Measurements from ENCODE around the gene FBXL15. TPM values are rescaled to one million over a fixed set of nuclear protein-coding genes. Genes with fewer than 3 reads are reported as not detected.

Gene FBXL15
- total and polyA plus RNA-seq, 2 of the 4 experiments (the other 2 are of a cell fraction), result 3.0 to 8.4 TPM

DNA sequence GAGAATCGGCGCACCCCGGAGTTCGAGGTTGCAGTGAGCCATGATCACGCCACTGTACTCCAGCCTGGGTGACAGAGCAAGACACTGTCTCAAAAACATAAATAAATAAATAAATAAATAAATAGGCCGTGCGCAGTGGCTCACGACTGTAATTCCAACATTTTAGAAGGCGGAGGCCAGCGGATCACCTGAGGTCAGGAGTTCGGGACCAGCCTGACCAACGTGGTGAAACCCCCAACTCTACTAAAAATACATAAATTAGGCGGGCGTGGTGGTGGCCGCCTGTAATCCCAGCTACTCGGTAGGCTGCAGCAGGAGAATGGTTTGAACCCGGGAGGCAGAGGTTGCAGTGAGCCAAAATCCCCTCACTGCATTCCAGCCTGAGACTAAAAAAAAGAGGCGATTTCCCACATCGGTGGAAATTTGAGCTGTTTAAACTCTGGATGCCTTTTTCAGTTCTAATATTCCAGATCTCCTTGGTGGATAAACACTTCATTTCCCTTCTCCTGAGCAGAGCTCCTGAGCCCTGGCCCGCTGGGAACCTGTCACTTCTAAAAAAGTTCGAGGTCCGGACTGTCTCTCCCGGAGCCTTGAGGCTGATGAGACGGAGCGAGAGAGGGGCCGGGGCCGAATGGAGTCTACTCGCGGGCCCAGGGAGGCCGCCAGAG lies 27.1 kb upstream of the FBXL15 start:
- dilution Hi-C loops (cut with HindIII; ENCODE audit: low sequenced_read_pairs, unreplicated experiment), result no loop called here
- ChIA-PET POLR2A (ENCODE audit: unreplicated experiment) (no interaction called here), CTCF (interaction anchor here (0.6 to 1.4 kb wide), 11 partner anchors 9 to 240 kb away, joined by 3 to 6 read pairs (median 3); no protein-coding TSS in a partner anchor)
- Histone ChIP-seq H2BK15ac (ENCODE audit: low read depth, low read length) (no peak overlapping the region), H3K27ac (ENCODE audit: insufficient read depth, low read length) (peak overlapping the region; percentile 38), H2BK20ac (ENCODE audit: low read depth, low read length) (no peak overlapping the region), H3K27me3 (ENCODE audit: control insufficient read depth, insufficient read depth, low read length) (no peaks in the 10 kb centered on the region), H3K18ac (ENCODE audit: low read depth, low read length) (no peak overlapping the region), H3K4me1 (ENCODE audit: control insufficient read depth, insufficient read depth, low read length) (peaks cover 7% of the 10 kb centered on the region), H2BK120ac (ENCODE audit: low read depth, low read length) (no peak overlapping the region), H3K4me2 (ENCODE audit: low read depth, low read length) (peak overlapping the region; percentile 91), H3K4me3 (ENCODE audit: insufficient read depth, low read depth, low read length) (peak overlapping the region; percentile 51), H3K79me1 (ENCODE audit: low read depth in 1 of 2, low read length in 2 of 2) (peaks cover 13 to 29% of the 10 kb centered on the region in 2 experiments), H2BK5ac (ENCODE audit: low read depth, low read length, poor library complexity, severe bottlenecking) (no peak overlapping the region), H3K4ac (ENCODE audit: low read depth, low read length) (no peak overlapping the region), H3K56ac (ENCODE audit: extremely low read depth, insufficient read depth, low read length) (no peak overlapping the region), H2AFZ (replicated peaks; ENCODE audit: low read length, poor library complexity) (peak overlapping the region; percentile 94), H3K36me3 (ENCODE audit: control insufficient read depth, insufficient read depth, low read length) (peaks cover 6% of the 10 kb centered on the region; the same call in 1 of the 2 replicates), H3K14ac (replicated peaks; ENCODE audit: low read depth, low read length) (peak overlapping the region; percentile 4; the same call in 1 of the 2 replicates), H3K9me3 (ENCODE audit: control insufficient read depth, insufficient read depth, low read length) (no peaks in the 10 kb centered on the region), H2AK9ac (replicated peaks; ENCODE audit: low read depth, low read length, poor library complexity) (no peak overlapping the region), H4K20me1 (ENCODE audit: insufficient read depth, low read length) (0 out of 2 replicates have a peak, but pooled peaks cover 3% of the 10 kb centered on the region), H4K8ac (ENCODE audit: low read depth in 2 of 2, low read length in 2 of 2) (peak overlapping the region in 1 of 2 experiments; percentile 22; a peak in 1 of 4 replicates), H3K9ac (ENCODE audit: low read depth, low read length) (peak overlapping the region; percentile 64), H3K23ac (ENCODE audit: low read depth, low read length) (peak overlapping the region; percentile 20; the same call in 1 of the 2 replicates), H2AK5ac (ENCODE audit: low read depth, low read length) (no peak overlapping the region), H3K9me1 (ENCODE audit: insufficient read depth, low read length) (peaks cover 10% of the 10 kb centered on the region), H4K5ac (ENCODE audit: low read depth, low read length) (no peak overlapping the region; the same call in 1 of the 2 replicates), H4K91ac (ENCODE audit: insufficient read depth, low read depth, low read length) (no peak overlapping the region)
- TSS peak; percentile 90 for BruUV-seq (replicated peaks)
- no peak for DNase-seq
- in situ Hi-C loops (cut with MboI; ENCODE audit: low sequenced_read_pairs), result loop anchor here (5.0 kb wide), 1 partner anchor 84 kb away; no protein-coding TSS in a partner anchor
- no CpG with 5 or more reads among the region's 30 CpGs for WGBS, 2 experiments (ENCODE audit: extremely low coverage in 2 of 2, insufficient read length in 1 of 2)
- intact Hi-C loops (cut with micrococcal nuclease), result loop anchor here (1.0 to 10.0 kb wide), 5 partner anchors 28 to 251 kb away; partner anchors contain the start of gene TRIM8
- no peak for ATAC-seq (ENCODE audit: low read depth)
- TF ChIP-seq, protein P1, sequence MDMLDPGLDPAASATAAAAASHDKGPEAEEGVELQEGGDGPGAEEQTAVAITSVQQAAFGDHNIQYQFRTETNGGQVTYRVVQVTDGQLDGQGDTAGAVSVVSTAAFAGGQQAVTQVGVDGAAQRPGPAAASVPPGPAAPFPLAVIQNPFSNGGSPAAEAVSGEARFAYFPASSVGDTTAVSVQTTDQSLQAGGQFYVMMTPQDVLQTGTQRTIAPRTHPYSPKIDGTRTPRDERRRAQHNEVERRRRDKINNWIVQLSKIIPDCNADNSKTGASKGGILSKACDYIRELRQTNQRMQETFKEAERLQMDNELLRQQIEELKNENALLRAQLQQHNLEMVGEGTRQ (IDR thresholded peaks at IDR 0.05; ENCODE audit: low read depth, low read length), result no peak
- peak; percentile 66 for TF ChIP-seq RAD21 (IDR thresholded peaks at IDR 0.05; ENCODE audit: low read length)
- TF ChIP-seq, protein P2, sequence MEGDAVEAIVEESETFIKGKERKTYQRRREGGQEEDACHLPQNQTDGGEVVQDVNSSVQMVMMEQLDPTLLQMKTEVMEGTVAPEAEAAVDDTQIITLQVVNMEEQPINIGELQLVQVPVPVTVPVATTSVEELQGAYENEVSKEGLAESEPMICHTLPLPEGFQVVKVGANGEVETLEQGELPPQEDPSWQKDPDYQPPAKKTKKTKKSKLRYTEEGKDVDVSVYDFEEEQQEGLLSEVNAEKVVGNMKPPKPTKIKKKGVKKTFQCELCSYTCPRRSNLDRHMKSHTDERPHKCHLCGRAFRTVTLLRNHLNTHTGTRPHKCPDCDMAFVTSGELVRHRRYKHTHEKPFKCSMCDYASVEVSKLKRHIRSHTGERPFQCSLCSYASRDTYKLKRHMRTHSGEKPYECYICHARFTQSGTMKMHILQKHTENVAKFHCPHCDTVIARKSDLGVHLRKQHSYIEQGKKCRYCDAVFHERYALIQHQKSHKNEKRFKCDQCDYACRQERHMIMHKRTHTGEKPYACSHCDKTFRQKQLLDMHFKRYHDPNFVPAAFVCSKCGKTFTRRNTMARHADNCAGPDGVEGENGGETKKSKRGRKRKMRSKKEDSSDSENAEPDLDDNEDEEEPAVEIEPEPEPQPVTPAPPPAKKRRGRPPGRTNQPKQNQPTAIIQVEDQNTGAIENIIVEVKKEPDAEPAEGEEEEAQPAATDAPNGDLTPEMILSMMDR (conservative IDR thresholded peaks at IDR 0.05; ENCODE audit: low read depth, low read length), result peak; percentile 93; the same call in 1 of the 2 replicates
